ENCODE data around the gene NPIPB2.
"Not testable (repeated sequence)": the region's sequence is repeated elsewhere in the genome, so short reads cannot be mapped to it uniquely, and the experiment has no call there.

The NPIPB2 gene

DNA sequence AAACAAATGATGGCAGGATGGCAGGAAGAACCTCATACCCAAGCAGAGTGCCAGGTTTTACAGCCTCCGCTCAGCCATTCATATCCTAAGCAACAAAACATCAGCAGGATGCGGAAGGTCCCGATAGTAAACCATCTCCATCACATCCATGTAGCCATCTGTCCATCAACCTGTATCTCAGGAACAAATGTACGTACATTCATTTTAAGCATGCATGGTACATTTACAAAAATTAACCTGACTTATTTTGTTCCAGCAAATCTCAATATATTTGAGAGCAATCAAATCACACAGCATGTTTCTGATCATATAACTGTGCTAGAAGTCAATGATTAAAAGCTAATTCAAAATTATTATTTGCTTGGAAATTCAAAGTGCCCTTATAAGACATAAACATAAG lies at the start of gene NPIPB2:
Gene NPIPB2 (minus strand): TSS at position 101 of the 400 bp plus-strand sequence. CDS start 0 bp downstream, at position 101.
- not testable (repeated sequence) for DNase-seq

DNA sequence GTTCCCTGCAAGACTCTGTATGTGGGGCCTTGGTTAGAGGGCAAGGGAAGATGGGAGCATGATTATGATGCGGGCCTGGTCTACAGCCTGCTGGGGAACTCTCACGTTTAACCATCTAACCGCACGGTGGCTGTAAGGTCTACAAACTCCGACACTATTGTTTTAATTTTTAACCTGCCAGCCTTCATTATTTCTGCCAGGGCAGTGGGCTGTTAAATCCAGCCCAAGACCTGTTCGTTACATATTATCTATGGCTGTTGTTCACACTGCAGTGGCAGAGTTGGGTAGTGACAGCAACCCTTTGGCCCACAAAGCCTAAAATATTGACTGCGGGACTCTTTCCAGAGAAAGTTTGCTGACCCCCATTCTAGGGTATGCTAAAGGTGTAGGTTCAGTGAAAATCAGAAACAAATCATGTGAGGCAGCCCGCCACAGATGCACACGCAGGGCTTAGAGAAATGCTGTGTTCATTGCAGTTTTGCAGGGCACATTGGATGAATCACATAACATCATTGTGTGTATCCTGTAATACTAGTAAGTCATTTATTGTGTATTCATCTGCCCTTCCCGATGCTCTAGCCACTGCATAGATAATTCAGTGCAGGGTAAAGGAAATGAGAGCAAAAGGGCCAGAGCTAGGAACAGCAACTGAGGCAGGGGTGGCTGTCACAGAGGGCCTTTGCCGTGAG lies 49.0 kb upstream of the NPIPB2 start:
- DNase-seq, result no peak

DNA sequence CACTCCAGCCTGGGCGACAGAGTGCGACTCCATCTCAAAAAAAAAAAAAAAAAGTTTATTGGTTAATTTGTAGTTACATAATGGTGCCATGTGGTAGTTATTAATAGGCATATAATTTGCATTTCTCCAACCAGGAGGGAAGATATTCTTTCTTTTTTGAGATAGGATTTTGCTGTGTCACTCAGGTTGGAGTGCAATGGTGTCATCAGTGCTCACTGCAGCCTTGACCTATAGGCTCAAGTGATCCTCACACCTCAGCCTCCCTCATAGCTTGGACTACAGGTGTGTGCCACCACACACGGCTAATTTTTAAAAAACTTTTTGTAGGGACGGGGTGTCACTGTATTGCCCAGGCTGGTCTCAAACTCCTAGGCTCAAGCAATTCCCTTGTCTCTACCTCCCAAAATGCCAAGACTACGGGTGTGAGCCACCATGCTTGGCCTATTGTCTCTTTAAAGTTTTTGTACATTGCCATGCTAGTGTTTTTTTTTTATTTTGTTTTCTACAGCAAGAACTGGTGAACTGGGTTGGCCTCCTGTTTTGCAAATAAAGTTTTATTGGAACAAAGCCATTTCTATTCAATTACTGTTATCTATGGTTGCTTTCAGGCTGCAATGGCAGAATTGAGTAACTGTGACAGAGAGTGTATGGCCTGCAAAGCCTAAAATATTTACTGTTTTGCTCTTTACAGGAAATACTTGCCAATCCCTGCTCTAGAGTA lies 46.6 kb upstream of the NPIPB2 start:
- no peak for DNase-seq

DNA sequence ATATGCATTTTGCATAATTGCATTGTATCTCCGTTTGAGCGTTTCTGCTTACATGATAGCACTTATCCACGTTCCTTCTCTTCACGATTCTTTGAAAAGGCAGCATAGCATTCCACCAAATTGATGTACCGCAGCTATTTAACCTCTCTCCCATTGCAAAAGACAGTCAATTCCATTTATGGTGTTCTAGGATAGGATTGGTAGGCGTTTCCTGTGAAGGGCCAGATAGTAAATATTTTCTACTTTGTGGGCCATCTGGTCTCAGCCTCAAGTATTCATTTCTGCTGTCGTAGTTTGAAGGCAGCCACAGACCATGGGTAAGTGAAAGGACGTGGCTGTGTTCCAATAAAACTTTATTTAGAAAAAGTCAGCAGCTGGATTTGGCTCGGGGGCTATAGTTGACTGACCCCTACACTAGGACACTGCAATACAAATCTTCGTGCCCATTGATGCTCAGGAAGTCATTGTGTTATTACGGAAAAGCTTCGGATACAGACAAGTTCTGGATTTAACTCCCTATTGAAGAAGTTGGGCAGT lies 44.7 kb upstream of the NPIPB2 start:
- no peak for DNase-seq

DNA sequence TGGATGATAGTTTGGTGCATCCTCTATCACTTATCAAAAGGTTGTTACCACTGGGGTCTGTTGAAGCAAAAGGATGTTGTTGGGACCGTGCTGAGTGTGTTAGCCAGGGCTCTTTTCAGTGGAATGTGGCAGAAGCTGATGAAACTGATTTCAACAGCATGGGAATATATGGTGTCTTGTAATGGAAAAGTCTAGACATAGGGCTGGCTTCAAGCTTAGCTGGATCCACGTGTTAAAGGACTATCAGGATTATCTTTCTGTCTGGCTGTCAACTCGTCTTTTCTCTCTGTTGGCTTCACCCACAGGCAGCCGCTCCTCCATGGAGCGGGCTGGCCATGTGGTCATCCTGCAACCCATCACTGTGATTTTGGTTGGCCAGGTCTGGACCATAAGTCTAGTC lies 43.4 kb upstream of the NPIPB2 start:
- no peak for DNase-seq

DNA sequence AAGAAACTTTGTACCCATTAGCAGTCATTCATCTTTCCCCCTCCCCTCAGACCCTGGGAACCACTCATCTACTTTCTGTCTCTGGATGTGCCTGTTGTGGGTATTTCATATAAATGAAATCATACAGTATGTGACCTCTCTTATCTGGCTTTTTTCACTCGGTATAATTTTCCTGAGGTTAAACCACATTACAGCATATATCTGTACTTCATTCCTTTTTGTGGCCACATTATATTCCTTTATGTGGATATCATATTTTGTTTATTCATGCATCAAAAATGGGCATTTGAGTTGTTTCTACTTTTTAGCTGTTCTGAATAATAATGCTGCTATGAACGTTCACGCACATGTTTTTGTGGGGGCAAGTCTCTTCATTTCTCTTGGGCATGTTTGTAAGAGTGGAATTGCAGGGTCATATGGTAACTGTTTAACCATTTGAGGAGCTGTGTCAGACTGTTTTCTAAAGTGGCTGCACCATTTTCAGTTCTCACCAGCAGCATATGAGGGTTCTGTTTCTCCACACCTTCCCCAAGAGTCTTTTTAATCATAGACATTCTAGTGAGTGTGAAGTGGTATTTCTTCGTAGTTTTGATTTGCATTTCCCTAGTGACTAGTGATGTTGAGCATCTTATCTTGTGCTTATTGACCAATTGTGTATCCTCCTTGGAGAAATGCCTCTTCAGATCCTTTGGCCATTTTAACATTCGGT lies 38.4 kb upstream of the NPIPB2 start:
- DNase-seq, result no peak

DNA sequence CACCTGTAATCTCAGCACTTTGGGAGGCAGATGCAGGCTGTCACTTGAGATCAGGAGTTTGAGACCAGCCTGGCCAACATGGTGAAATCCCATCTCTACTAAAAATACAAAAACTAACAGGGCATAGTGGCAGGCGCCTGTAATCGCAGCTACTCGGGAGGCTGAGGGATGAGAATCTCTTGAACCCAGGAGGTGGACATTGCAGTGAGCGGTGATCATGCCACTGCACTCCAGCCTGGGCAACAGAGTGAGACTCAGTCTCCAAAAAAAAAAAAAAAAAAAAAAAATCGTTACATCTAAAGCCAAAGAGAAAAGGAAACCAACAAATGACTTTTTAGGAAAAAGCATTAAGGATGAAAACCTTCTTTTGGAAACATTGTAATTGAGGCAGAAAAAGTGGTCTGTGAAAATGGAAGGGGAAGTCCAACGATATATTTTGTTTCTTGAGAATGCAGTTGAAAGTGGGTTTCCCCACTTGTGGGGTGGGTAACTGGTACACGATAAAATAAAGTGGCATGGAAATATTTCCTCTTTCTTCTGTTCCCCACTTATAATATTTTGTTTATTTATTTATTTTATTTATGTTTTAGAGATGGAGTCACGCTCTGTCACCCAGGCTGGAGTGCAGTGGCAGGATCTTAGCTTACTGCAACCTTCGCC lies 37.3 kb upstream of the NPIPB2 start:
- DNase-seq, result no peak

DNA sequence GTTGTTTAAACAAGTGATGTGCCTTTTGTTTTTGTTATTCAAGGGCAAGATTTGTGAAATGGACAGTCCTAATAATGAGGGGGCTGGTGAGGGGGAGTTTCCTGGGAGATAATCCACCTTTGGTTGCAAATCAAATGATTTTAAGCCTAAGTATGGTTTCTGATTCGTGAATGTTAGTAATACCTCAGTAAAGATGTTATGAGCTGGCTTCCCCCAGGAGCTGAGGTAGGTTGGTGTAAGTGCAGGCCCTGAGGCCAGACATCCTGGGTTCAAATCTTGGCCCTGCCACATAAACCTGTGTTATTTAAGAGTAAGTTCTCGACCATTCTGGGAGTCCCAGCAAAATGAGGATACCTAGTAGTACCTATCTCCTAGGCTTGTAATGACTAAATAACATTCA lies 36.2 kb upstream of the NPIPB2 start:
- DNase-seq, result no peak

DNA sequence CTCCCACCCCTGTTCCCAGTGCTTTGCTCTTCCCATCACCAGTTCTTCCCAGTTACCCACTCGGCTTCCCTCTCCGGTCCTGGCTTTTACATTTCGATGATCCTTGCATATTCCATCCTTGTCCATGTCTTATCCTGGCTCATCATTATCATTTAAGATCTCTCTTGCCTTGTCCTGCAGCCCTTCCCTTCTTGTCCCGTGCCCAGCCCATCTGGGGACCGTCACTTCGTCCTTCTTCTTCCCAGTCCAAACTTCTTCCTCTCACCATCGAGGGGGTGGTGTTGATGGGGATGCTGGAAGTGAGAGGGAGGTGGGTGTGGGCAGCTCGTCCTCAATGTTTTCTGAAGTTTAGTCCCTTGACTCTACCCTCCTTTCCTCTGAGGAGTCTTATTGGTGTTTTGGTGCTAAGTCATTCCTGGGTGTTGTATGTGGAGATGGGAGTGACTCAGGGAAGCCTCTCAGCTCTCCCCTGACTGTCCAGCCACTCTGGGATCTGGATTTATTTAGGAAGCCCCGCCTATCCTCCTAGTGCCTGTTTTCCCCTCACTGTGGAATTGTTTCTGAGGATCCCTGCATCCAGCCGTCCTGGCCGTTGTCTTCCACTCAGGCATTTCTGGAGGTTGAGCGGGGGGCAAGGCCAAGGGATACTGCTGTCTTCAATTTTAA lies 35.7 kb upstream of the NPIPB2 start:
- peak in 1 of 2 experiments; percentile 4 for DNase-seq

DNA sequence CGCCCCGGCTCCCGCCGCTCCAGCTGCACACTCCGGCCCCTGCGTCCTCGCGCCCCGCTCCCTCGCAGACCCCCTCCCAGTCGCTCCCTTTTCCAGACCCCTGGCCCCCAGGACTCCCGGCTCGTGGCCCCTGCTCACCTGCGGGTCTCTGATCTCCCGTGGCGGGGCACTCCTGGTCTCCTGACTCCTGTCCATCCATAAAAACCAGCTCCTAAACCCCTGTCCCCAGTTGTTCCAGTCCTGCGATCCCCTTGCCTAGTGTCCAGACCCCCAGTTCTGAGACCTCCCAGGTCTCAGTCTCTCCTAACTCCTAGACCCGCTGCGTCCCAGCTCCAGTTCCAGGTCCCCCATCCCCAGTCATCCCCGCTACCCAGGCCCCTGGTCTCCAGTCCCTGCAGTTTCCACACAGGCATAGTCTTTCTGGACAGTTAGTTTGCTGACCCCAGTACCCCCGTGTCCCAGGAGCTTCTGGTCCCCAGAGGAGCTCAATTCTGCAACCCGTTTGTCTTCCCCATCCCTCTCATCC lies 35.1 kb upstream of the NPIPB2 start:
- no peak for DNase-seq

DNA sequence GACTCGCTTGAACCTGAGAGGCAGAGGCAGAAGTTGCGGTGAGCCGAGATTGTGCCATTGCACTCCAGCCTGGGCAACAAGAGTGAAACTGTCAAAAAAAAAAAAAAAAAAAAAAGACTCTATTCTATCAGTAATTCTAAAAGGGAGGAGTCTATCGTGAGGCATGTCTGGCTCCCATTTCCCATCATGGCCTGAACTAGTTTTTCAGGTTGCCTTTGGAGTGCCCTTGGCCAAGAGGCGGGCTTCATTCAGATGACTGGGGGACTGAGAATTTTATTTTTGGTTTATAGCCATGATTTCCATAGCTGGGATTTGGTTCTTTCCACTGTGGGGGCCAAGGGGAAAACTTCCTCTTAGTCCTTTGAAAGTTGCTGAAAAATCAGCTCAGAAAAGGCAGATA lies 31.2 kb upstream of the NPIPB2 start:
- no peak for DNase-seq

DNA sequence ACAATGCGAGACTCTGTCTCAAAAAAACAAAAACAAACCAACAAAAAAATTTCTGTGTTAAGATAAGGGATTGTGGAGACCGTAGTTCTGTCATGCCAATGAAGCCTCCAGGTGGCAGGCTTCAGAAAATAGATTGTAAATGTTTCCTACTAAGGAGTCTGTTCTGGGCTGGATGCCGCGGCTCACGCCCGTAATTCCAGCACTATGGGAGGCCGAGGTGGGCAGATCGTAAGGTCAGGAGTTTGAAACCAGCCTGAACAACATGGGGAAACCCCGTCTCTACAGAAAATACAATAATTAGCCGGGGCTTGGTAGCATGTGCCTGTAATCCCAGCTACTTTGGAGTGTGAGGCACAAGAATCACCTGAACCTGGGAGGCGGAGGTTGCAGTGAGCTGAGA lies 30.3 kb upstream of the NPIPB2 start:
- DNase-seq, result peak in 1 of 2 experiments; percentile 5

DNA sequence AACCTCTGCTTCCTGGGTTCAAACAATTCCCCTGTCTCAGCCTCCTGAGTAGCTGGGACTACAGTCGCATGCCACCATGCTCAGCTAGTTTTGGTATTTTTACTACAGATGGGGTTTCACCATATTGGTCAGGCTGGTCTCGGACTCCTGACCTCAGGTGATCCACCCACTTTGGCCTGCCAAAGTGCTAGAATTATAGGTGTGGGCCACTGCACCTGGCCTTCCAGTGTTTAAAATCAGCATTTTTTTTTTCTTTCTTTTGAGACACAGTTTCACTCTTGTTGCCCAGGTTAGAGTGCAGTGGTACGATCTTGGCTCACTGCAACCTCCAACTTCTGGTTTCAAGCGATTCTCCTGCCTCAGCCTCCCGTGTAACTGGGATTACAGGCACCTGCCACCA lies 28.4 kb upstream of the NPIPB2 start:
- DNase-seq, result not testable (repeated sequence)

DNA sequence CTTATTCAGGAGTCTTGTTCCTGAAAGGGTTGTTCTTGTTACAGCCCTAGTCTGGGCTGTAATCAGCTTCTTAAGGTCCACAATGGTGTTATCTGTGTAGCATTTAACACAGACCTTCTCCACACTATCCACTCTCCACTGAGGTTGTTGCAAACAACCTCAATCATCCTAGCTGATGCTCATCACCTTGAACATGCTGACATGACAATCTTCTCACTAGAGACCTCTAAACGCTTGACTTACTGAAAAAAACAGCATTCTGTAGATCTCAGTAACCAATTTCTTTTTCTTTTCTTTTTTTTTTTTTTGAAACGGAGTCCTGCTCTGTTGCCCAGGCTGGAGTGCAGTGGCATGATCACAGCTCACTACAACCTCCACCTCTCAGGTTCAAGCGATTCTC lies 26.7 kb upstream of the NPIPB2 start:
- DNase-seq, result no peak

DNA sequence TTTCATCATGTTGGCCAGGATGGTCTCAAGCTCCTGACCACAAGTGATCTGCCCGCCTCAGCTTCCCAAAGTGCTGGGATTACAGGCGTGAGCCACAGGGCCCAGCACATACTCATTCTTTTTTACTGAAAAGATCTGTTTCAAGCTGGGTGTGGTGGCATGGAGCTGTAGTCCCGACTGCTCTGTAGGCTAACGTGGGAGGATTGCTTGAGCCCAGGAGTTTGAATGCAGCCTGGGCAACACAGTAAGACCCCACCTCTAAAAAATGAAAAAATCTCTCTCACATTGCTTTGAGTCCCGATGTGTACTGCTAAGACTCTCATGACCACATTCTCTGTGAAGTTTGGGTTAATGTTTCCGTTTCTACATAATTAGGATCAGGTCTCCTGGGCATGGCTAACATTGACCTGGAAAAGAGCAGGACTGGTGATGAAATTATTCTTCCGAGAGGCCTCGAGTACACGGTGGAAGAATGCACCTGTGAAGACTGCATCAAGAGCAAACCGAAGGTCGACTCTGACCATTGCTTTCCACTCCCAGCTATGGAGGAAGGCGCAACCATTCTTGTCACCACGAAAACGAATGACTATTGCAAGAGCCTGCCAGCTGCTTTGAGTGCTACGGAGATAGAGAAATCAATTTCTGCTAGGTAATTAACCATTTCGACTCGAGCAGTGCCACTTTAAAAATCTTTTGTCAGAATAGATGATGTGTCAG lies 25.5 kb upstream of the NPIPB2 start:
- no peak for DNase-seq

DNA sequence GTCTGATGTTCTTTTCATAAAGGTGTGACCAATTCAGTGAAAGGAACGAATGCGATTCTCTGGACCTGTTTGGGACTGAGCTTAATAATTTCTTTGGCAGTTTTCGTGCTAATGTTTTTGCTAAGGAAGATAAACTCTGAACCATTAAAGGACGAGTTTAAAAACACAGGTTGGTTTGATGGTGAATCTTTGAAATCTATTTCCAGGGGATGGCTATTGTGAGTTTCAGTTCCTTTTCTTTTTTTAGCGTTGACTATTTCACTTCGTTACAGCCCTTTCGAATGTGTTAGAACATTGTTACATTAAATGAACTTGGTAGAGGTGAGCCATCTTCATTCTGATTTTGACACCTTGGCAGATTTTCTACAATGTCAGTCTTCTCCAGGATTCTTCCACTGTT lies 24.3 kb upstream of the NPIPB2 start:
- no peak for DNase-seq

DNA sequence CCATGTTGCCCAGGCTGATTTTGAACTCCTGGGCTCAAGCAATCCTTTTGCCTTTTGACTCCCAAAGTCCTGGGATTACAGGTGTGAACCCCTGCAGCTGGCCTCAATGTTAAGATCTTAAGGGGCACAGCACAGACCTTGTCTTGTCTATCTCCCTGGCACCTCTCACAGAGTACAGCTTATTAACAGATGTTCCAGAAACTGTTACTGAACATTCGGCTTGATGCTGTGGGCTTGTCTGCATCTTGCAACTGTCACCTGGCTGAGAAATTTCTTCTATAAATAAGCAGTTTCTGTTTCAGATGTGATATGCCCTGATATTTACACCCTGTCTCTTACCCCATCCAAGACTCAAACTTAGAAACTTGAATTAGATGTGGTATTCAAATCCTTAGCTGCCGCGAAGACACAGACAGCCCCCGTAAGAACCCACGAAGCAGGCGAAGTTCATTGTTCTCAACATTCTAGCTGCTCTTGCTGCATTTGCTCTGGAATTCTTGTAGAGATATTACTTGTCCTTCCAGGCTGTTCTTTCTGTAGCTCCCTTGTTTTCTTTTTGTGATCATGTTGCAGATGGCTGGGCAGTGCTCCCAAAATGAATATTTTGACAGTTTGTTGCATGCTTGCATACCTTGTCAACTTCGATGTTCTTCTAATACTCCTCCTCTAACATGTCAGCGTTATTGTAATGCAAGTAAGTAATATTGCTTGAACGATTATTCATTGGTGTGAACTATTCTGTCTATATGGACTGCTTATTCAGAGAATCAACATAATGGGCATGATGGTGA lies 23.1 kb upstream of the NPIPB2 start, which contains the start of gene TNFRSF17:
Gene TNFRSF17 (plus strand): TSS at position 450 of the 791 bp plus-strand sequence. CDS start 115 bp downstream, at position 565.
- no peak for DNase-seq

DNA sequence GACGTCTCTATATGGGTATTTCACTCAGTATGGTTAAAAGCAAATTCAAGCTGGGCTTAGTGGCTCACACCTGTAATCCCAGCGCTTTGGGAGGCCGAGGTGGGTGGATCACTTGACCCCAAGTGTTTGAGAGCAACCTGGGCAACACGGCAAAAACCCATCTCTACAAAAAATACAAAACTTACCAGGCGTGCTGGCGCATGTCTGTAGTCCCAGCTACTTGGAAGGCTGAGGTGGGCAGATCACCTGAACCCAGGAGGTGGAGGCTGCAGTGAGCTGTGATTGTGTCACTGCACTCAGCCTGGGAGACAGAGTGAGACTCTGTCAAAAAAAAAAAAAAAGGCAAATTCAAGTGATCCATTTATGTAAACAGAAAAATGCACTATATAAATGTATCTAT lies 21.9 kb upstream of the NPIPB2 start:
- no peak for DNase-seq

DNA sequence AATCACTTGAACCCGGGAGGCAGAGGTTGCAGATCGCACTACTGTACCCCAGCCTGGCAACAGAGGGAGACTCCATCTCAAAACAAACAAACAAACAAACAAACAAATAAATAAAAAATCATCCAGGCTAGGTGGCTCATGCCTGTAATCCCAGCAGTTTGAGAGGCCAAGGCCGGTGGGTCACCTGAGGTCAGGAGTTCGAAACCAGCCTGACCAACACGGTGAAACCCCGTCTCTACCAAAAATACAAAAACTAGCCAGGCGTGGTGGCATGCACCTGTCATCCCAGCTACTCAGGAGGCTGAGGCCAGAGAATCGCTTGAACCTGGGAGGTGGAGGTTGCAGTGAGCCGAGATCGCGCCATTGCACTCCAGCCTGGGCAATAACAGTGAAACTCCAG lies 21.1 kb upstream of the NPIPB2 start:
- DNase-seq, result not testable (repeated sequence)

DNA sequence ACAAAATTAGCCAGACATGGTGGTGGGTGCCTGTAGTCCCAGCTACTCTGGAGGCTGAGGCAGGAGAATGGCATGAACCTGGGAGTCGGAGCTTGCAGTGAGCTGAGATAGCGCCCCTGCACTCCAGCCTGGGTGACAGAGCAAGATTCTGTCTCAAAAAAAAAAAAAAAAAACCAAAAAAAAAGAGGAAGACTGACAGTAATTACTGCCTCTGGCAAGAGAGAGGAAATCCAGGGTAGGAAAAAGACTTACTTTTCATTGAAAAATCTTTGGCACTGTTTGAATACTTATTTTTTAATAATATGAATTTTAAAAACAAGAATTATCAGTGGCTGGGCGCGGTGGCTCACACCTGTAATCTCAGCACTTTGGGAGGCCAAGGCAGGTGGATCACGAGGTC lies 20.6 kb upstream of the NPIPB2 start:
- not testable (repeated sequence) for DNase-seq
